Esophagus muscularis mucosa (tissue), 4 donors: ENCODE data around the gene COL2A1.

Experiments used
- CTCF ChIP-seq, 3 experiments: fragments of 200-600 bp in 2 of 3; fragments of 450-650 bp in 1 of 3; sonication (generic) in 2 of 3; IDR thresholded peaks; one replicate each; pipeline ENCODE4 v1.5.1; 2017 to 2019; ENCODE audit warnings: antibody characterized with exemption in 3 of 3, mild to moderate bottlenecking in 2 of 3, moderate library complexity in 1 of 3
- EP300 ChIP-seq: sonication (generic); formaldehyde crosslinking; IDR thresholded peaks from one replicate; pipeline ENCODE4 v1.6.1; 2017; ENCODE audit warnings: antibody characterized with exemption
- POLR2A ChIP-seq: fragments of 450-650 bp; IDR thresholded peaks from one replicate; pipeline ENCODE4 v1.6.1; 2017; ENCODE audit warnings: antibody characterized with exemption, moderate library complexity, mild to moderate bottlenecking, low read depth
- POLR2AphosphoS5 ChIP-seq, 2 donors: sonication (generic); formaldehyde crosslinking; IDR thresholded peaks; one replicate each; pipeline ENCODE4 v1.6.1; 2017; ENCODE audit warnings: antibody characterized with exemption in 2 of 2

- TF ChIP-seq CTCF (IDR thresholded peaks at IDR 0.05), result no peak
- TF ChIP-seq EP300, result no peak
- no peak for TF ChIP-seq POLR2A
- no peak for TF ChIP-seq POLR2AphosphoS5 (IDR thresholded peaks at IDR 0.05)
Measured at GRCh38 chr12:48044396-48044795, 40.1 kb upstream of the COL2A1 start.
